HepG2 (cell line): ENCODE results near the gene PTK7. TPM values are rescaled to one million over a fixed set of nuclear protein-coding genes. Genes with fewer than 3 reads are reported as not detected.
A peak's percentile ranks its signal among the peaks of the same experiment; 100 is the strongest.

Experiments
- ARID2 ChIP-seq: sonication (generic); formaldehyde crosslinking; IDR thresholded peaks from 2 replicates; pipeline ENCODE4 v1.8.1; 2022; ENCODE audit warnings: mild to moderate bottlenecking, missing genetic modification reagents, borderline replicate concordance
- BATF2 ChIP-seq: sonication (generic); formaldehyde crosslinking; IDR thresholded peaks from 2 replicates; pipeline ENCODE4 v1.8.0; 2022; ENCODE audit warnings: mild to moderate bottlenecking, missing genetic modification reagents, moderate library complexity
- FOXK1 ChIP-seq: sonication (generic); formaldehyde crosslinking; IDR thresholded peaks from 2 replicates; pipeline ENCODE4 v1.4.0; 2020; ENCODE audit warnings: low read depth, missing genetic modification reagents, borderline replicate concordance
- MTA3 ChIP-seq: sonication (generic); formaldehyde crosslinking; IDR thresholded peaks from 2 replicates; pipeline ENCODE4 v1.4.0; 2020; ENCODE audit warnings: missing genetic modification reagents
- RELA ChIP-seq: sonication (generic); formaldehyde crosslinking; IDR thresholded peaks from 2 replicates; pipeline ENCODE4 v1.4.0; 2020; ENCODE audit warnings: missing genetic modification reagents
- RERE ChIP-seq: IDR thresholded peaks from 2 replicates; pipeline ENCODE4 v1.6.1; 2016; ENCODE audit warnings: low read depth, missing genetic modification reagents, missing compliant biosample characterization
- SAFB2 ChIP-seq: sonication (generic); formaldehyde crosslinking; IDR thresholded peaks from 2 replicates; pipeline ENCODE4 v1.5.1; 2020; ENCODE audit warnings: missing genetic modification reagents, low read depth, mild to moderate bottlenecking, borderline replicate concordance
- TERF1 ChIP-seq: sonication (generic); formaldehyde crosslinking; IDR thresholded peaks from 2 replicates; pipeline ENCODE4 v1.8.0; 2022; ENCODE audit warnings: mild to moderate bottlenecking, missing genetic modification reagents, moderate library complexity
- TIGD3 ChIP-seq: sonication (generic); formaldehyde crosslinking; IDR thresholded peaks from 2 replicates; pipeline ENCODE4 v1.5.1; 2020; ENCODE audit warnings: mild to moderate bottlenecking, missing genetic modification reagents, borderline replicate concordance
- TRIM24 ChIP-seq: sonication (generic); formaldehyde crosslinking; IDR thresholded peaks from 2 replicates; pipeline ENCODE4 v1.8.0; 2022; ENCODE audit warnings: mild to moderate bottlenecking, missing genetic modification reagents
- ZNF230 ChIP-seq: sonication (generic); formaldehyde crosslinking; IDR thresholded peaks from 2 replicates; pipeline ENCODE4 v1.4.0; 2020; ENCODE audit warnings: mild to moderate bottlenecking, missing genetic modification reagents
- ZNF468 ChIP-seq: sonication (generic); formaldehyde crosslinking; IDR thresholded peaks from 2 replicates; pipeline ENCODE4 v1.8.0; 2022; ENCODE audit warnings: mild to moderate bottlenecking, moderate library complexity, missing genetic modification reagents
- ZNF574 ChIP-seq: sonication (generic); formaldehyde crosslinking; IDR thresholded peaks from 2 replicates; pipeline ENCODE4 v1.4.0; 2020; ENCODE audit warnings: missing genetic modification reagents
- ZNF619 ChIP-seq: sonication (generic); formaldehyde crosslinking; IDR thresholded peaks from 2 replicates; pipeline ENCODE4 v1.4.0; 2020; ENCODE audit warnings: mild to moderate bottlenecking, missing genetic modification reagents
- ZNF768 ChIP-seq: sonication (generic); formaldehyde crosslinking; IDR thresholded peaks from 2 replicates; pipeline ENCODE4 v1.4.0; 2020; ENCODE audit warnings: missing genetic modification reagents
- ZNF775 ChIP-seq: sonication (generic); formaldehyde crosslinking; IDR thresholded peaks from 2 replicates; pipeline ENCODE4 v1.4.0; 2020; ENCODE audit warnings: missing genetic modification reagents, mild to moderate bottlenecking, moderate library complexity, borderline replicate concordance
- polyA plus RNA-seq, 8 experiments: library from polyadenylated mRNA; depleted of rRNA in 3 of 8; stranded (reverse) in 7 of 8; unstranded in 1 of 8; fragments of >200 nt; fragmentation: Illumina TruSeq in 4 of 8; extraction: Trizol in 4 of 8; gene quantifications; 2 replicates each; pipeline versions ENCODE4 v1.2.1 to v1.2.3, GENCODE V29; 2011 to 2016; ENCODE audit warnings: low read depth in 4 of 8, missing spikeins in 1 of 8, mixed read lengths in 1 of 8; ENCODE audit not compliant: insufficient read depth in 1 of 8
- total RNA-seq, 5 experiments: library from RNA; depleted of rRNA; stranded (reverse); fragments of >200 nt; fragmentation: Illumina TruSeq; extraction: Trizol; gene quantifications; 2 replicates each; pipeline ENCODE4 v1.2.3, GENCODE V29; 2016; ENCODE audit warnings: low read depth in 1 of 5

PTK7 gene
- total and polyA plus RNA-seq, 2 of the 13 experiments (the other 11 are each of a cell fraction or from before 2014, with no cell fraction given), result 98.5 to 99.8 TPM

GRCh38 chr6:43172104-43173007 is 96.2 kb downstream of the PTK7 start (continued):
- TF ChIP-seq BATF2 (CRISPR knock-in tag) (peak; percentile 46; the same call in 1 of the 2 replicates), MTA3 (CRISPR knock-in tag) (no peak), ZNF574 (CRISPR knock-in tag) (no peak), ARID2 (peak; percentile 88), ZNF468 (CRISPR knock-in tag) (no peak), RERE (CRISPR knock-in tag) (no peak), FOXK1 (CRISPR knock-in tag) (no peak), ZNF775 (no peak), TERF1 (CRISPR knock-in tag) (no peak), ZNF768 (CRISPR knock-in tag) (0 out of 2 replicates have a peak, but pooled peaks have one; percentile 33), ZNF619 (CRISPR knock-in tag) (0 out of 2 replicates have a peak, but pooled peaks have one; percentile 67), RELA (CRISPR knock-in tag) (no peak), TIGD3 (CRISPR knock-in tag) (0 out of 2 replicates have a peak, but pooled peaks have one; percentile 27), ZNF230 (CRISPR knock-in tag) (no peak; the same call in 1 of the 2 replicates), SAFB2 (CRISPR knock-in tag) (no peak), TRIM24 (CRISPR knock-in tag) (peak; percentile 65; the same call in 1 of the 2 replicates)
